ENCODE results near the gene HYOU1.

DNA sequence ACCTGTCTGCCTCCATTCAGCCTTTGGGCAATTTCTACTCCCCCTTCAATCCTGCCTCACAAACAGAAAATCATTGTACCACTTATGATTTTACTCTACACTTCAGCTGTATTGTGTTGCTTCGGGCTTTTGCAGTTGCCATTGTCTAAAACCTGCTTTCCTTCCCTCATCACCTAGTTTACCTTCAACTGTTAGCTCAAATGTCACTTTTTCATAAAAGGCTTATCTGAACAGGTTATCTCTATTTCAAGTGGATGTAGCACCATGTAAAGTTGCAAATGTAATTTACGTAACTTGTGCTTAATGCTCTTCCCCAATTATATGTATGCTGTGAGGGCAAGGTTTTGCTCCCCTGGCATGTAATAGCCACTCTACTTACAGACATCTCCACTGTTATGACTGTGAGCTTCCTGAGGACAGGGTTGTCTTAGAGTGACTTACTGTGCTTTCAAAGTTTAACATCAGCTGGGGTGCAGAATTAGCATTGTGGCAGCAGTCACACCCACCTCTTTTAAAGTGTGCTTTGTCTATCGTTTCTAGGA lies 44.3 kb downstream of the HYOU1 start:
- TF ChIP-seq CTCF (IDR thresholded peaks at IDR 0.05; ENCODE audit: poor library complexity), result no peak
- no peak for TF ChIP-seq EZH2 (IDR thresholded peaks at IDR 0.05; ENCODE audit: borderline replicate concordance)
- TF ChIP-seq EZH2phosphoT487 (IDR thresholded peaks at IDR 0.05; ENCODE audit: low read depth, severe bottlenecking, unreplicated experiment), result no peak
